SK-N-SH (cell line): Measurements from ENCODE around the gene TOMM70. TPM values are rescaled to one million over a fixed set of nuclear protein-coding genes. Genes with fewer than 3 reads are reported as not detected.

Experiments
- CTCF ChIA-PET: fragments of 300-600, 350-600 bp; formaldehyde crosslinking; extraction: SDS; loops from one replicate; lab custom pipeline; 2021; lab: Yijun Ruan, JAX
- POLR2A ChIA-PET: fragments of 350-600 bp; sonication (Branson Sonifier 250); formaldehyde crosslinking; extraction: SDS; loops from one replicate; lab custom pipeline; 2020; ENCODE audit warnings: antibody characterized with exemption, inconsistent platforms; lab: Yijun Ruan, JAX
- DNase-seq: peaks from one replicate; pipeline ENCODE4 v3.0.0; 2012
- H2AFZ ChIP-seq: fragments of 200-600 bp; sonication (generic); 2 replicates; pipeline ENCODE4 v1.8.1; 2016; ENCODE audit warnings: antibody characterized with exemption, mild to moderate bottlenecking, low read depth
- H3F3A ChIP-seq: fragments of 200-600 bp; sonication (generic); replicated peaks from 2 replicates; pipeline ENCODE3; 2016; ENCODE audit warnings: antibody characterized with exemption, mild to moderate bottlenecking; ENCODE audit not compliant: insufficient read depth
- H3K27ac ChIP-seq, 2 experiments: fragments of 200-500 bp in 1 of 2; fragments of 200-600 bp in 1 of 2; sonication (Bioruptor generic) in 1 of 2; sonication (generic), shearing (Covaris generic) in 1 of 2; 2 replicates each; pipeline versions ENCODE4 v1.5.1 to v1.6.1; 2014 to 2016; ENCODE audit warnings: low read depth in 2 of 2, inconsistent platforms in 1 of 2, low read length in 1 of 2, mild to moderate bottlenecking in 1 of 2, mixed read lengths in 1 of 2
- H3K27me3 ChIP-seq: fragments of 200-600 bp; sonication (generic), shearing (Covaris generic); 2 replicates; pipeline ENCODE4 v1.6.1; 2016; ENCODE audit warnings: mixed run types; ENCODE audit not compliant: insufficient read depth
- H3K36me3 ChIP-seq, 2 experiments: fragments of 200-500 bp in 1 of 2; fragments of 200-600 bp in 1 of 2; sonication (Bioruptor generic) in 1 of 2; sonication (generic) in 1 of 2; replicated peaks in 1 of 2; 2 replicates each; pipeline versions ENCODE3 to v1.5.1; 2014 to 2016; ENCODE audit warnings: low read length in 1 of 2, mild to moderate bottlenecking in 1 of 2; ENCODE audit not compliant: insufficient read depth in 2 of 2, control insufficient read depth in 1 of 2
- H3K4me1 ChIP-seq, 2 experiments: fragments of 200-500 bp in 1 of 2; fragments of 200-600 bp in 1 of 2; sonication (Bioruptor generic) in 1 of 2; sonication (generic), shearing (Covaris generic) in 1 of 2; 2 replicates each; pipeline versions ENCODE4 v1.5.1 to v1.6.1; 2014 to 2016; ENCODE audit warnings: low read depth in 1 of 2, low read length in 1 of 2, mixed run types in 1 of 2; ENCODE audit not compliant: insufficient read depth in 2 of 2, control insufficient read depth in 1 of 2
- H3K4me2 ChIP-seq: fragments of 200-600 bp; sonication (generic), shearing (Covaris generic); 2 replicates; pipeline ENCODE4 v1.6.1; 2017; ENCODE audit warnings: mixed run types
- H3K4me3 ChIP-seq, 2 experiments: fragments of 200-500 bp in 1 of 2; fragments of 200-600 bp in 1 of 2; sonication (Bioruptor generic) in 1 of 2; sonication (generic), shearing (Covaris generic) in 1 of 2; 2 replicates each; pipeline versions ENCODE4 v1.5.1 to v1.8.1; 2014 to 2016; ENCODE audit warnings: low read depth in 2 of 2, inconsistent platforms in 1 of 2, low read length in 1 of 2, mild to moderate bottlenecking in 1 of 2, mixed read lengths in 1 of 2, moderate library complexity in 1 of 2
- H3K79me2 ChIP-seq: fragments of 200-600 bp; sonication (generic); 2 replicates; pipeline ENCODE4 v1.8.1; 2017; ENCODE audit warnings: mild to moderate bottlenecking; ENCODE audit not compliant: insufficient read depth
- H3K9ac ChIP-seq: fragments of 200-600 bp; sonication (generic); 2 replicates; pipeline ENCODE4 v1.6.1; 2017; ENCODE audit warnings: mixed run types
- H3K9me2 ChIP-seq: fragments of 200-600 bp; sonication (generic); 2 replicates; pipeline ENCODE4 v1.6.1; 2017; ENCODE audit warnings: mixed run types
- H3K9me3 ChIP-seq: fragments of 200-600 bp; sonication (generic); 2 replicates; pipeline ENCODE4 v1.6.1; 2017; ENCODE audit warnings: mixed run types, mild to moderate bottlenecking, moderate library complexity
- H4K20me1 ChIP-seq: fragments of 200-600 bp; sonication (generic); 2 replicates; pipeline ENCODE4 v1.6.1; 2017; ENCODE audit warnings: mild to moderate bottlenecking, mixed run types; ENCODE audit not compliant: insufficient read depth
- CHD2 ChIP-seq: fragments of 150-350 bp; IDR thresholded peaks from 2 replicates; pipeline ENCODE4 v1.6.1; 2018; ENCODE audit warnings: low read length; ENCODE audit not compliant: partially characterized antibody
- CTCF ChIP-seq: fragments of 200-600 bp; sonication (generic); IDR thresholded peaks from 2 replicates; pipeline ENCODE4 v1.6.1; 2017; ENCODE audit warnings: antibody characterized with exemption, mild to moderate bottlenecking, moderate library complexity
- ELF1 ChIP-seq: IDR thresholded peaks from 2 replicates; pipeline ENCODE4 v1.4.0; 2012
- EP300 ChIP-seq, 2 experiments: IDR thresholded peaks; 2 replicates each; pipeline versions ENCODE4 v1.4.0 to v1.6.1; 2012; ENCODE audit warnings: borderline replicate concordance in 1 of 2, low read depth in 1 of 2, low read length in 1 of 2
- EZH2phosphoT487 ChIP-seq: fragments of 200-600 bp; sonication (generic); IDR thresholded peaks from 2 replicates; pipeline ENCODE4 v1.6.1; 2017; ENCODE audit warnings: low read depth, mixed run types, mild to moderate bottlenecking, antibody characterized with exemption, moderate library complexity, borderline replicate concordance
- FOSL2 ChIP-seq: IDR thresholded peaks from 2 replicates; pipeline ENCODE4 v1.4.0; 2012; ENCODE audit warnings: low read depth, mild to moderate bottlenecking, moderate library complexity, borderline replicate concordance
- FOXJ3 ChIP-seq: sonication (generic); formaldehyde crosslinking; IDR thresholded peaks from 2 replicates; pipeline ENCODE4 v1.5.1; 2020; ENCODE audit warnings: mild to moderate bottlenecking, missing genetic modification reagents
- FOXM1 ChIP-seq: IDR thresholded peaks from 2 replicates; pipeline ENCODE4 v1.4.0; 2012; ENCODE audit warnings: low read depth, mild to moderate bottlenecking
- GATA2 ChIP-seq: sonication (generic); formaldehyde crosslinking; IDR thresholded peaks from 2 replicates; pipeline ENCODE4 v1.5.0; 2020; ENCODE audit warnings: mild to moderate bottlenecking, missing genetic modification reagents
- IRF3 ChIP-seq: fragments of 150-350 bp; IDR thresholded peaks from 2 replicates; pipeline ENCODE4 v1.6.1; 2016; ENCODE audit warnings: mild to moderate bottlenecking, low read depth, low read length
- JUND ChIP-seq: IDR thresholded peaks from 2 replicates; pipeline ENCODE4 v1.4.0; 2012
- MAX ChIP-seq: IDR thresholded peaks from 2 replicates; pipeline ENCODE4 v1.4.0; 2012; ENCODE audit warnings: low read depth
- POLR2AphosphoS5 ChIP-seq: IDR thresholded peaks from 2 replicates; pipeline ENCODE4 v1.6.1; 2012; ENCODE audit warnings: low read depth, low read length
- RCOR1 ChIP-seq: fragments of 150-350 bp; IDR thresholded peaks from 2 replicates; pipeline ENCODE4 v1.6.1; 2017; ENCODE audit warnings: antibody characterized with exemption, low read length
- RFX5 ChIP-seq: IDR thresholded peaks from 2 replicates; pipeline ENCODE4 v1.6.1; 2012; ENCODE audit warnings: mild to moderate bottlenecking, improper control_type of control experiment, low read length
- RXRA ChIP-seq: IDR thresholded peaks from 2 replicates; pipeline ENCODE4 v1.4.0; 2012; ENCODE audit warnings: low read depth, mild to moderate bottlenecking, borderline replicate concordance
- SIN3A ChIP-seq: IDR thresholded peaks from 2 replicates; pipeline ENCODE4 v1.6.1; 2012; ENCODE audit warnings: low read depth, mild to moderate bottlenecking, low read length, moderate library complexity, borderline replicate concordance
- SMC3 ChIP-seq: IDR thresholded peaks from 2 replicates; pipeline ENCODE4 v1.6.1; 2012; ENCODE audit warnings: low read depth, low read length, improper control_type of control experiment
- TAF1 ChIP-seq: IDR thresholded peaks from 2 replicates; pipeline ENCODE4 v1.6.1; 2012; ENCODE audit warnings: low read depth, mild to moderate bottlenecking, low read length, moderate library complexity, borderline replicate concordance
- USF1 ChIP-seq: IDR thresholded peaks from 2 replicates; pipeline ENCODE4 v1.4.0; 2012; ENCODE audit warnings: low read depth, borderline replicate concordance
- ZBTB33 ChIP-seq: IDR thresholded peaks from 2 replicates; pipeline ENCODE4 v1.4.0; 2012; ENCODE audit warnings: low read depth, borderline replicate concordance
- WGBS: methylation state at CpG from one replicate; pipeline ENCODE4 v1.1.6; 2017; ENCODE audit warnings: low lambda C conversion rate; 5-methylcytosine and 5-hydroxymethylcytosine counted together
- polyA plus RNA-seq, 3 experiments: library from polyadenylated mRNA; depleted of rRNA; stranded (reverse); fragments of >200 nt; gene quantifications; 2 replicates each; pipeline ENCODE4 v1.2.3, GENCODE V29; 2012

TOMM70 gene
- polyA plus RNA-seq, 1 of the 3 experiments (the other 2 are of a cell fraction): 17.4 TPM

GRCh38 chr3:100436951-100437350, 36.1 kb upstream of the TOMM70 start:
- H3F3A ChIP-seq: no peaks in the 10 kb centered on the region
- H3K9me3 ChIP-seq: no peaks in the 10 kb centered on the region
- H3K9ac ChIP-seq: no peak overlapping the region
- no peaks in the 10 kb centered on the region for H3K27me3 ChIP-seq
- no peaks in the 10 kb centered on the region for H3K79me2 ChIP-seq
- H3K36me3 ChIP-seq: no peaks in the 10 kb centered on the region
- H3K9me2 ChIP-seq: no peaks in the 10 kb centered on the region
- POLR2A ChIA-PET: no interaction called here
- H3K4me1 ChIP-seq: no peaks in the 10 kb centered on the region
- no peak overlapping the region for H3K27ac ChIP-seq
- no peak overlapping the region for H3K4me3 ChIP-seq
- H4K20me1 ChIP-seq: no peaks in the 10 kb centered on the region
- no peak for DNase-seq
- WGBS: 93% methylated on average over 2 of the region's 2 CpGs
- TF ChIP-seq CHD2: no peak
- no peak for TF ChIP-seq FOXM1
- no peak for TF ChIP-seq EP300 (IDR thresholded peaks at IDR 0.05; ENCODE audit: borderline replicate concordance in 1 of 2, low read depth in 1 of 2, low read length in 1 of 2)
- no peak for TF ChIP-seq EZH2phosphoT487
- TF ChIP-seq CTCF: no peak
- TF ChIP-seq ZBTB33: no peak
- no peak for TF ChIP-seq RFX5
- TF ChIP-seq, all 33 proteins: peak for 0
- no peak overlapping the region for H2AFZ ChIP-seq
- no peak overlapping the region for H3K4me2 ChIP-seq
- CTCF ChIA-PET: no interaction called here

GRCh38 chr3:100429187-100429716, 28.4 kb upstream of the TOMM70 start:
- WGBS: 96% methylated on average over 2 of the region's 2 CpGs
- CTCF ChIA-PET: no interaction called here
- no peak overlapping the region for H3K27ac ChIP-seq
- no peak overlapping the region for H3K4me2 ChIP-seq
- no peaks in the 10 kb centered on the region for H3K27me3 ChIP-seq
- H3K9ac ChIP-seq: no peak overlapping the region
- DNase-seq: no peak
- H3F3A ChIP-seq: no peaks in the 10 kb centered on the region
- POLR2A ChIA-PET: interaction anchor here (1.1 kb wide), 1 partner anchor 28 kb away, joined by 3 read pairs; the partner anchor contains the start of genes LNP1 and TOMM70
- H3K9me3 ChIP-seq: no peaks in the 10 kb centered on the region
- no peaks in the 10 kb centered on the region for H4K20me1 ChIP-seq
- H2AFZ ChIP-seq: no peak overlapping the region
- no peaks in the 10 kb centered on the region for H3K36me3 ChIP-seq
- H3K4me3 ChIP-seq: no peak overlapping the region
- no peaks in the 10 kb centered on the region for H3K79me2 ChIP-seq
- no peaks in the 10 kb centered on the region for H3K9me2 ChIP-seq
- H3K4me1 ChIP-seq: no peaks in the 10 kb centered on the region; a peak in 2 of 4 replicates
- TF ChIP-seq FOXJ3 (CRISPR knock-in tag) (no peak), USF1 (no peak), TAF1 (no peak), SIN3A (no peak), RCOR1 (no peak), SMC3 (no peak), ELF1 (no peak), IRF3 (no peak), RXRA (no peak), EZH2phosphoT487 (no peak), JUND (no peak), GATA2 (no peak), FOXM1 (no peak), MAX (no peak), POLR2AphosphoS5 (no peak), FOSL2 (no peak)
